HepG2 (cell line): ENCODE data around the gene BICRAL. TPM values are rescaled to one million over a fixed set of nuclear protein-coding genes. Genes with fewer than 3 reads are reported as not detected.

Experiments used
- CENPBD1 ChIP-seq: sonication (generic); formaldehyde crosslinking; IDR thresholded peaks from 2 replicates; pipeline ENCODE4 v1.8.0; 2022; ENCODE audit warnings: missing genetic modification reagents, low read depth, mild to moderate bottlenecking, borderline replicate concordance
- CERS6 ChIP-seq: sonication (generic); formaldehyde crosslinking; IDR thresholded peaks from 2 replicates; pipeline ENCODE4 v1.5.0; 2020; ENCODE audit warnings: missing genetic modification reagents
- GTF3A ChIP-seq: sonication (generic); formaldehyde crosslinking; conservative IDR thresholded peaks from 2 replicates; pipeline ENCODE4 v1.4.0; 2020; ENCODE audit warnings: mild to moderate bottlenecking, missing genetic modification reagents
- HDAC6 ChIP-seq: fragments of 200-600 bp; sonication (generic); IDR thresholded peaks from 2 replicates; pipeline ENCODE4 v1.7.0; 2017; ENCODE audit warnings: mild to moderate bottlenecking, antibody characterized with exemption, low read length, low read depth
- MEIS2 ChIP-seq: sonication (generic); formaldehyde crosslinking; IDR thresholded peaks from 2 replicates; pipeline ENCODE4 v1.9.0; 2021; ENCODE audit warnings: mild to moderate bottlenecking, missing genetic modification reagents
- NR1H2 ChIP-seq: sonication (generic); formaldehyde crosslinking; IDR thresholded peaks from 2 replicates; pipeline ENCODE4 v1.8.1; 2022; ENCODE audit warnings: low read depth, missing genetic modification reagents, borderline replicate concordance
- NR2F6 ChIP-seq, 2 experiments: IDR thresholded peaks; 2 replicates each; pipeline ENCODE4 v1.6.1; 2016; ENCODE audit warnings: antibody characterized with exemption in 1 of 2, mild to moderate bottlenecking in 1 of 2
- PAXIP1 ChIP-seq: sonication (generic); formaldehyde crosslinking; conservative IDR thresholded peaks from 2 replicates; pipeline ENCODE4 v1.4.0; 2020; ENCODE audit warnings: mild to moderate bottlenecking, missing genetic modification reagents, moderate library complexity
- PCBP2 ChIP-seq: fragments of 200-400 bp; formaldehyde crosslinking; optimal IDR thresholded peaks from 2 replicates; pipeline ENCODE3; 2018; ENCODE audit warnings: low read length, low read depth; ENCODE audit not compliant: poor library complexity, severe bottlenecking
- POGZ ChIP-seq: sonication (generic); formaldehyde crosslinking; IDR thresholded peaks from 2 replicates; pipeline ENCODE4 v1.4.0; 2020; ENCODE audit warnings: mild to moderate bottlenecking, missing genetic modification reagents
- PRDM4 ChIP-seq: sonication (generic); formaldehyde crosslinking; IDR thresholded peaks from 2 replicates; pipeline ENCODE4 v1.9.0; 2021; ENCODE audit warnings: missing genetic modification reagents, borderline replicate concordance
- SAFB2 ChIP-seq: sonication (generic); formaldehyde crosslinking; IDR thresholded peaks from 2 replicates; pipeline ENCODE4 v1.5.1; 2020; ENCODE audit warnings: missing genetic modification reagents, low read depth, mild to moderate bottlenecking, borderline replicate concordance
- SALL2 ChIP-seq: sonication (generic); formaldehyde crosslinking; IDR thresholded peaks from 2 replicates; pipeline ENCODE4 v1.8.1; 2023; ENCODE audit warnings: mild to moderate bottlenecking, missing genetic modification reagents, inconsistent platforms
- SP4 ChIP-seq: sonication (generic); formaldehyde crosslinking; IDR thresholded peaks from 2 replicates; pipeline ENCODE4 v1.8.1; 2023; ENCODE audit warnings: mild to moderate bottlenecking, missing genetic modification reagents
- TBX3 ChIP-seq: fragments of 450-650 bp; IDR thresholded peaks from 2 replicates; pipeline ENCODE4 v1.6.1; 2017; ENCODE audit warnings: antibody characterized with exemption, mild to moderate bottlenecking, inconsistent platforms, borderline replicate concordance
- TEAD2 ChIP-seq: sonication (generic); formaldehyde crosslinking; IDR thresholded peaks from 2 replicates; pipeline ENCODE4 v1.9.0; 2021; ENCODE audit warnings: missing genetic modification reagents
- TEAD3 ChIP-seq: optimal IDR thresholded peaks from 2 replicates; pipeline ENCODE3; 2016; ENCODE audit warnings: borderline replicate concordance
- TFDP1 ChIP-seq: IDR thresholded peaks from 2 replicates; pipeline ENCODE4 v1.6.1; 2016; ENCODE audit warnings: missing compliant biosample characterization, missing genetic modification reagents, borderline replicate concordance
- ZNF264 ChIP-seq: sonication (generic); formaldehyde crosslinking; IDR thresholded peaks from 2 replicates; pipeline ENCODE4 v1.4.0; 2020; ENCODE audit warnings: missing genetic modification reagents
- ZNF772 ChIP-seq: sonication (generic); formaldehyde crosslinking; IDR thresholded peaks from 2 replicates; pipeline ENCODE4 v1.5.0; 2020; ENCODE audit warnings: mild to moderate bottlenecking, missing genetic modification reagents
- polyA plus RNA-seq, 8 experiments: library from polyadenylated mRNA; depleted of rRNA in 3 of 8; stranded (reverse) in 7 of 8; unstranded in 1 of 8; fragments of >200 nt; fragmentation: Illumina TruSeq in 4 of 8; extraction: Trizol in 4 of 8; gene quantifications; 2 replicates each; pipeline versions ENCODE4 v1.2.1 to v1.2.3, GENCODE V29; 2011 to 2016; ENCODE audit warnings: low read depth in 4 of 8, missing spikeins in 1 of 8, mixed read lengths in 1 of 8; ENCODE audit not compliant: insufficient read depth in 1 of 8
- total RNA-seq, 5 experiments: library from RNA; depleted of rRNA; stranded (reverse); fragments of >200 nt; fragmentation: Illumina TruSeq; extraction: Trizol; gene quantifications; 2 replicates each; pipeline ENCODE4 v1.2.3, GENCODE V29; 2016; ENCODE audit warnings: low read depth in 1 of 5

The BICRAL gene
- total and polyA plus RNA-seq, 2 of the 13 experiments (the other 11 are each of a cell fraction or from before 2014, with no cell fraction given): 5.0 to 13.5 TPM

- TF ChIP-seq CENPBD1 (CRISPR knock-in tag) (no peak), POGZ (CRISPR knock-in tag) (peak; percentile 55; the same call in 1 of the 2 replicates), HDAC6 (no peak), NR2F6 (IDR thresholded peaks at IDR 0.05) (no peak), NR2F6 (CRISPR knock-in tag; IDR thresholded peaks at IDR 0.05) (peak; percentile 19; the same call in 1 of the 2 replicates), ZNF772 (CRISPR knock-in tag) (no peak; the same call in none of the 2 replicates), TBX3 (0 out of 2 replicates have a peak, but pooled peaks have one; percentile 15), GTF3A (no peak), TFDP1 (CRISPR knock-in tag) (peak; percentile 68; the same call in 1 of the 2 replicates), SP4 (peak; percentile 59; the same call in 1 of the 2 replicates), ZNF264 (CRISPR knock-in tag) (peak; percentile 85), SAFB2 (CRISPR knock-in tag) (no peak; the same call in 1 of the 2 replicates), PRDM4 (CRISPR knock-in tag) (peak; percentile 77; the same call in 1 of the 2 replicates), PCBP2 (peak; percentile 68), PAXIP1 (0 out of 2 replicates have a peak, but pooled peaks have one; percentile 26), CERS6 (CRISPR knock-in tag) (0 out of 2 replicates have a peak, but pooled peaks have one; percentile 70), SALL2 (CRISPR knock-in tag) (peak; percentile 96), MEIS2 (CRISPR knock-in tag) (peak; percentile 86), TEAD2 (CRISPR knock-in tag) (peak; percentile 91), NR1H2 (CRISPR knock-in tag) (peak; percentile 82; the same call in 1 of the 2 replicates), TEAD3 (CRISPR knock-in tag) (no peak)
Observed at GRCh38 chr6:42783177-42783875, 1.5 kb downstream of the BICRAL start (continued).
